Limb (tissue), 2 donors: ENCODE measurements around the gene CHCHD2.
"Not testable (repeated sequence)": the region's sequence is repeated elsewhere in the genome, so short reads cannot be mapped to it uniquely, and the experiment has no call there.

Source experiments
- DNase-seq, 2 donors: peaks; one replicate each; pipeline ENCODE4 v3.0.0-alpha.2; 2016; ENCODE audit errors: extremely low spot score in 2 of 2

CHCHD2 gene

GRCh38 chr7:56106108-56107073 lies at the start of gene CHCHD2:
Gene CHCHD2, minus strand, starts transcription at chr7:56106476. Its CDS starts 63 bp downstream, at chr7:56106413.
- peak; percentile 94 to 98 for DNase-seq

- DNase-seq, result not testable (repeated sequence)
Observed at GRCh38 chr7:56131062-56131461, 24.8 kb upstream of the CHCHD2 start.

- DNase-seq, result no peak
Observed at GRCh38 chr7:56127241-56127975, 21.1 kb upstream of the CHCHD2 start.

- no peak for DNase-seq
Observed at GRCh38 chr7:56125831-56126230, 19.6 kb upstream of the CHCHD2 start.

- no peak for DNase-seq
Observed at GRCh38 chr7:56124981-56125380, 18.7 kb upstream of the CHCHD2 start.

DNA sequence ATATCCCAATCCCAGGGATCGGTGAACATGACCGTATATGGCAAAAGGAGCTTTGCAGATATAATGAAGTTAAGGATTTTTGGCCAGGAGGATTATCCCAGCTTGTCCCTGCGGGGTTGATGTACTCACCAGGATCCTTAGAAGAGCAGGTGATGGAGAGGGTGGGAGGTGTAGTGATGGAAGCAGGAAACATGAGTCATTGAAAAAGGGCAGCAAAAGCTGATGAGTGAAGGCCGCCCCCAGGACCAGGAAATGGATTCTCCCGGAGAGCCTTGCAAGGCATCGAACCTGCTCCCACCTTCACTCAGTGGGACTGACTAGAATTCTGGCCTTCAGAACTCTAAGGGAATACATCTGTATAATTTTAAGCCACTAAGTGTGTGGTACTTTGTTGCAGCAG lies 15.2 kb upstream of the CHCHD2 start:
- DNase-seq, result no peak

DNA sequence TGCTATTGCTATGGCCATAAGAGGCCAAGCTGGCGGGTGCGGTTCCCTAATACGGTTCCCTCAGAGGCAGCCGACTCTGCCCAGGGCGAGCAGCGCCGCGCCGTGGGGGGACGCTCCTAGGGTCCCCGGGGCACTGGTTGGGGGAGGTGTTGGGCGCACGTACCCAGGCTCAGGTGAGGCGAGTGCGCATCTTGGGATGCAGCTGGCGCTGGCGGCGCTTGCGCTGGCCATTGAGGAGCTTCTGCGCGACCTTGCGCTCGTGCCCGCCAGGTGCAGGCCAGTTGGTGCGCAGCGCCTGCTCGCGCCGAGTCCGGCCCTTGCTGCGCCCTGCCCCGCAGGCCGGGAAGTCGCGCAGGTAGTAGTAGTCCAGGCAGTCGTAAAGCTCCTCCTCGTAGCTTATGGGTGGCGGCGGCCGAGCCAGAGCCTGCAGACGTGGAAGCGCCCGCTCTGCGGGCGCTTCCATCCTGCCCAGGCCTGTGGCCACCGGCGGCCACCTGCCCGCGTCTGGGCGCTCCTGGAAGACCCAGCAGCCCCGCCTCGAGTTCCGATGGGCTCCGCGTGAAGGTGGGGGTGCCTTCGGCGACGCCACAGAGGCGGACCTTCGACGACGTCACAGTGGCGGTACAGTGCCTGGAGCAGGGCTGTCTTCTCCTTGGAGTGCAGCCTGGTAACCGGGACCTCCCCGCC lies 9.7 kb upstream of the CHCHD2 start, which contains the start of gene NUPR2:
Gene NUPR2 (minus strand): TSS at position 566 of the 687 bp plus-strand sequence. CDS start 103 bp downstream, at position 463.
- no peak for DNase-seq

- DNase-seq, result not testable (repeated sequence)
Observed at GRCh38 chr7:56112244-56112643, 6.0 kb upstream of the CHCHD2 start.

DNA sequence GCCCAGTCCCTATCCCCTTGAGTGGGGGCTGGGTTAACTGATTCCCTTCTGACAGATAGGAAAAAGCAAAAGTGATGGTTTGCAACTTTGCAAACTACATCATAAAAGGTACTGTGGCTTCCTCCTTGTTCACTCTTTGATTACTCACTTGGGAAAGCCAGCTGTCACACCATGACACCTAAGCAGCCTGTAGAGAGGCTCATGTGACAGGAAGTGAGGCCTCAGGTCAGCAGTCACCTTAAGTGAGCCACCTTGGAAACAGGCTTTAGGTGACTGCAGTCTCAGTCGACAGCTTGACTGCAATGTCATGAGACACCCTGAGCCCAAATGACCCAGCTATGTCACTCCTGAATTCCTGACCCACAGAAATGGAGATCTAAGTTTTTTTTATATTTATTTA lies 4.3 kb upstream of the CHCHD2 start:
- DNase-seq, result no peak

GRCh38 chr7:56107954-56108258 lies 1.6 kb upstream of the CHCHD2 start:
- DNase-seq, result no peak

GRCh38 chr7:56105508-56105907 lies 768 bp downstream of the CHCHD2 start:
- DNase-seq, result no peak

- DNase-seq, result not testable (repeated sequence)
Observed at GRCh38 chr7:56104138-56104537, 2.1 kb downstream of the CHCHD2 start.

DNA sequence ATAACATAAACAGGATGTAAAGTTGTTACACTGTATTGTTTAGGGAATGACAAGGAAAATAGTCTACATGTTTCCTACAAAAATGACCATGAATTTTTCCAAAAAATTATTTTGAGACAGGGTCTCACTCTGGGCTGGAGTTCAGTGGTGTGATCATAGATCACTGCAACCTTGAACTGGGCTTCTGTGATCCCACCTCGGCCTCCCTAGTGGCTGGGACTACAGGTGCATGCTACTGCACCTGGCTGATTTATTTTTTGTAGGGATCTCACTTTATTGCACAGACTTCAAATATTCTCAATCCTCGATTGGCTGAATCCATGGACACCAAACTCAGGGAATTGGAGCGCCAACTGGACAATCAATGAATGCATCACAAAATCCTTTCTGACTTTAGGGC lies 6.6 kb downstream of the CHCHD2 start:
- no peak for DNase-seq

DNA sequence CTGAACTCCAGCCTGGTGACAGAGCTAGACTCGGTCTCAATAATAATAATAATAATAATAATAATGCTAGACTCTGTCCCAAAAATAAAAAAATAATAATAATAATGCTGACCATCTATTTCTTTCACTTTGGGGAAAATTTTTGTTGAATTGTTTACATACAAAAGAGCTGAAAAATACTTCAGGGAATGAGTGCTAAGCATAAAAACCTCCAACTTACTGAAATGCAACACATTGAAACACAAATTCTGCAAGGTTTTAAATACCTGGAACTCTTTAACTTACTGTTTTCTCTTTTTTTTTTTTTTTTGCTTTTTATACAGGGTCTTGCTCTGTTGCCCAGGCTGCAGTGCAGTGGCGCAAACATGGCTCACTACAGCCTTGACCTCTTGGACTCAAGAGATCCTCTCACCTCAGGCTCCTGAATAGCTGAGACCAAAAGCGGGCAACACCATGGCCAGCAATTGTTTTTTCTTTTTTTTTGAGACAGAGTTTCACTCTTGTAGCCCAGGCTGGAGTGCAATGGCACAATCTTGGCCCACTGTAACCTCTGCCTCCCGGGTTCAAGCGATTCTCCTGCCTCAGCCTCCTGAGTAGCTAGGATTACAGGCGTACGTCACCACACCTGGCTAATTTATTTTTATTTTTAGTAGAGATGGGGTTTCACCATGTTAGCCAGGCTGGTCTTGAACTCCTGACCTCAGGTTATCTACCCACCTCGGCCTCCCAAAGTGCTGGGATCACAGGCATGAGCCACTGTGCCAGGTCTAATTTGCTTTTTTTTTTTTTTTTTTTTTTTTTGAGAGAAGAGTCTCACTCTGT lies 7.9 kb downstream of the CHCHD2 start:
- DNase-seq, result not testable (repeated sequence)

DNA sequence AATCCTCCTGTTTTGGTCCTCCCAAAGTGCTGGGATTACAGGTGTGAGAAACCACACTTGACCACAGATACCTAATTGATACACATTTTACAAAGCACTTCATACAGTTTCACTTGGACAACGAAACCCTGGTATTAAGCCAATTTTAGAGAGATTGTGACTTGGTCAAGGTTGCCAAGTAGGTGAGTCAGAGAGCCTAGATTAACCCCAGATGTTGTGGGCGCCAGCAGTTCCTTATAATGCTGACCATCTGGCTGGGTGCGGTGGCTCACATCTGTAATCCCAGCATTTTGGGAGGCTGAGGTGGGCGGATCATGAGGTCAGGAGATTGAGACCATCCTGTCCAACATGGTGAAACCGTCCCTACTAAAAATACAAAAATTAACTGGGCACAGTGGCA lies 8.6 kb downstream of the CHCHD2 start:
- no peak for DNase-seq

DNA sequence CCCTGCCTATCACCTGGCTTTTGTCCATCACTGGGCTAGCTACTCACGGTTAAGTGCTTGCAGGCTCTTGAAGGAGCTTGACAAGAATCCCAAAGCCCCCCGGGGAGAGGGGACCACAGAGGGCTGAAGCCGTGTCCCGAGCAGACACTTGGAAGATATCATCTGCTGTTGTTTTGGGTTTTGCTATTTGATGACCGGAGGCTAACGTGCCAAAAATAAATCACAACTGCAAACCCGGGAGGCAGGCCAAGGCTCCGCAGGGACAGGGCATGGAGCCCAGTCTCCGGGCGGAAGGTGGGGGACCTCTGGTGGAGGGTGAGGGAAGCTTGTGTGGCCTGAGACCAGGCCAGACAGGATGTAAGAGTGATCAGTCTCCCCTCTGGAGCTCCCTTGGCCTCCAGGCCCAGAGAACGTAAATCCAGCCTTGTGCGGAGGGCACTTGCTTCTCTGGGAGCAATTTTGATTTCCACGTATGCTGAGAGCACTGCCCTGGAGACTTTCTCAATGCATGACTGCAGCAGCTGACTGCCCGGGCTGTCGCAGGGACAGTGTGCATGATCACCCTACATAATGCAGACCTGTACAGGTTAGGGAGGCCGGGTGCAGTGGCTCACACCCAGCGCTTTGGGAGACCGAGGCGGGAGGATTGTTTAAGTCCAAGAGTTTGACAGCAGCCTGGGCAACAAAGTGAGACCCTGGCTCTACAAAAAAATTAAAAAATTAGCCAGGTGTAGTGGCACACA lies 13.3 kb downstream of the CHCHD2 start, which contains the start of gene PHKG1:
Gene PHKG1 (minus strand): TSS at position 164 of the 743 bp plus-strand sequence. CDS start 4,011 bp downstream, outside the sequence.
- peak; percentile 51 to 61 for DNase-seq

DNA sequence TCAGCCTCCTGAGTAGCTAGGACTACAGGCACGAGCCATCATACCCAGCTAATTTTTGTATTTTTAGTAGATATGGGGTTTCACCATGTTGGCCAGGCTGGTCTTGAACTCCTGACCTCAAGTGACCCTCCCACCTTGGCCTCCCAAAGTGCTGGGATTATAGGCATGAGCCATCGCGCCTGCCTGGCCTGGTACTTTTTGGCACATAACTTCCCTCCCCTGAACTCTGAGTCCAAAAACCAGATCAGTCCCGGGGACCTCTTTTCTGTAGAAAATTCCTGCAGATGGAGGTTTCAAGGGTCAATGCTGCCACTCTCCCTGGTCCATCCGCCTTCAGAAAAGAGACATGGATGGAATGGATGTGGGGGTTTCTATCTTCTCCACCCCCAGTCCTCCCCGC lies 13.9 kb downstream of the CHCHD2 start:
- DNase-seq, result not testable (repeated sequence)

DNA sequence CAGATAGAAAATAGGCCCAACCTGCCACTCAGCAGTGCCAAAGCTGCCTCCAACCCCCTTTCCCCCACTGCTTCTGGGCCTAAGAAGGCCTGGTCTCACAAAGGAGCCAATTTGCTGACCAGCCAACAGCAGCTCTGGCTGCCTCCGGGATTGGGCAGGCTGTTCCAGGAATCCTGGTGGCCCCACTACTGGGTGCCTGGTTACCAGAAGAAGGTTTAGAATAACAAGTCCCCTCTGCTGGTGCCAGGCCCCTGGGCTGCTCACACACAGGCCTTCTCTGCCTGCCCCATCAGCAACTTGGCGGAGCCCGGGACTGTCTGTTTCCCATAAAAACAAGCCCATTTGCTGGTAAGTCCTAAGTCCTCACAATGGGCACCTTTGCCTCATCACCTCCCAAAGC lies 14.7 kb downstream of the CHCHD2 start:
- DNase-seq, result no peak

GRCh38 chr7:56087445-56087844 lies 18.8 kb downstream of the CHCHD2 start:
- DNase-seq, result no peak

DNA sequence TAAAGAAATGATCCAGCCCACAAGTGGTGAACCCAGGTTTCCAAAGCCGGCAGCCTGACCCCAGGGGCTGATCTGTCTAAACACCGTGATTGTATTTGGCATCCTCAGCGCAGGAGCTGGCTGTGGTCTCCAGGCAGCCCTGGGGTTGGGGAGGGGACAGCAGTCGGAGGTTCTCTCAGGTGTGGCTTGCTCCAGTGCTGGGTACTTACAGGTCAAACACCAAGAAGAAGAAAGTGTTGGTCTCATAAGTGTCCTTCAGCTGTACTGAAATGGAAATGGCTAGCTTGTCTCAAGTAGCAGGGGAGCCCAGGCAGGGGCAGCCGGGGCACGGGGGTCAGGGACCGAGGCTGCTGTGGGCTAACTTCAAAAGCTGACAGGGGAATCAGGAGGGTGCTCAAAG lies 19.5 kb downstream of the CHCHD2 start:
- DNase-seq, result no peak
